DMS153 (cell line): ENCODE results near the gene HBP1.
A peak's percentile ranks its signal among the peaks of the same experiment; 100 is the strongest.
"Not testable (repeated sequence)": the region's sequence is repeated elsewhere in the genome, so short reads cannot be mapped to it uniquely, and the experiment has no call there.

ENCODE experiments used
- DNase-seq: peaks from one replicate; lab custom pipeline; 2025; lab: John Stamatoyannopoulos, UW

Gene HBP1

GRCh38 chr7:107186240-107186639 lies 17.4 kb downstream of the HBP1 start:
- no peak for DNase-seq

GRCh38 chr7:107187774-107188173 lies 19.0 kb downstream of the HBP1 start:
- no peak for DNase-seq

GRCh38 chr7:107190090-107190489 lies 21.3 kb downstream of the HBP1 start:
- DNase-seq = no peak

- no peak for DNase-seq
Observed at GRCh38 chr7:107194052-107194451, 25.2 kb downstream of the HBP1 start.

GRCh38 chr7:107196834-107197610 lies 28.2 kb downstream of the HBP1 start:
- no peak for DNase-seq

- DNase-seq = peak; percentile 9
Observed at GRCh38 chr7:107201795-107202450, 33.1 kb downstream of the HBP1 start.

GRCh38 chr7:107203607-107204006 lies 34.8 kb downstream of the HBP1 start:
- no peak for DNase-seq

- no peak for DNase-seq
Observed at GRCh38 chr7:107206136-107206535, 37.3 kb downstream of the HBP1 start.

- DNase-seq = no peak
Observed at GRCh38 chr7:107206706-107207105, 37.9 kb downstream of the HBP1 start.

GRCh38 chr7:107207459-107207858 lies 38.7 kb downstream of the HBP1 start:
- no peak for DNase-seq

- no peak for DNase-seq
Observed at GRCh38 chr7:107208024-107208521, 39.3 kb downstream of the HBP1 start.

GRCh38 chr7:107208563-107208962 lies 39.8 kb downstream of the HBP1 start:
- DNase-seq = no peak

GRCh38 chr7:107209565-107209964 lies 40.8 kb downstream of the HBP1 start:
- no peak for DNase-seq

- DNase-seq = no peak
Observed at GRCh38 chr7:107210400-107210799, 41.6 kb downstream of the HBP1 start.

GRCh38 chr7:107212725-107213124 lies 43.9 kb downstream of the HBP1 start:
- DNase-seq = no peak

- no peak for DNase-seq
Observed at GRCh38 chr7:107213193-107213788, 44.5 kb downstream of the HBP1 start.

GRCh38 chr7:107213945-107214344 lies 45.1 kb downstream of the HBP1 start:
- DNase-seq = no peak

GRCh38 chr7:107219563-107220244 lies 50.9 kb downstream of the HBP1 start:
- no peak for DNase-seq

GRCh38 chr7:107220356-107220755 lies 51.6 kb downstream of the HBP1 start:
- no peak for DNase-seq

- DNase-seq = not testable (repeated sequence)
Observed at GRCh38 chr7:107220806-107221205, 52.0 kb downstream of the HBP1 start.

- DNase-seq = no peak
Observed at GRCh38 chr7:107224374-107225223, 55.8 kb downstream of the HBP1 start.
